Chondrocyte (in vitro differentiated cells): Measurements from ENCODE around the gene SMIM13. TPM values are rescaled to one million over a fixed set of nuclear protein-coding genes. Genes with fewer than 3 reads are reported as not detected.

Experiments
- DNase-seq: peaks from one replicate; pipeline ENCODE4 v3.0.0; 2021; ENCODE audit warnings: mixed read lengths, low spot score
- H3K27ac Mint-ChIP-seq: one replicate; pipeline ENCODE4 v1.8.0; 2021; ENCODE audit warnings: mild to moderate bottlenecking, moderate library complexity, mixed read lengths; ENCODE audit not compliant: unreplicated experiment
- H3K27me3 Mint-ChIP-seq: 2 replicates; pipeline ENCODE4 v1.8.0; 2021; ENCODE audit warnings: low read depth, mixed read lengths
- H3K36me3 Mint-ChIP-seq: 2 replicates; pipeline ENCODE4 v1.8.0; 2021; ENCODE audit warnings: low read depth, mixed read lengths
- H3K4me1 Mint-ChIP-seq: 2 replicates; pipeline ENCODE4 v1.8.0; 2021; ENCODE audit warnings: low read depth, mild to moderate bottlenecking, mixed read lengths
- H3K4me3 Mint-ChIP-seq: one replicate; pipeline ENCODE4 v1.8.0; 2021; ENCODE audit warnings: mild to moderate bottlenecking, moderate library complexity, mixed read lengths; ENCODE audit not compliant: unreplicated experiment
- H3K9me3 Mint-ChIP-seq: 2 replicates; pipeline ENCODE4 v1.8.0; 2021; ENCODE audit warnings: low read depth, mixed read lengths
- total RNA-seq: library from RNA; stranded (reverse); gene quantifications from 3 replicates; pipeline ENCODE4 v1.2.1, GENCODE V29; 2021
- TF ChIP-seq, protein P1 (sequence below): fragments of 200-600 bp; sonication (generic); IDR thresholded peaks from 2 replicates; pipeline ENCODE4 v1.5.0; 2021; ENCODE audit warnings: antibody characterized with exemption, mild to moderate bottlenecking, moderate library complexity

The SMIM13 gene
- total RNA-seq, 1 donor from 2014 or later: 20.9 TPM

DNA sequence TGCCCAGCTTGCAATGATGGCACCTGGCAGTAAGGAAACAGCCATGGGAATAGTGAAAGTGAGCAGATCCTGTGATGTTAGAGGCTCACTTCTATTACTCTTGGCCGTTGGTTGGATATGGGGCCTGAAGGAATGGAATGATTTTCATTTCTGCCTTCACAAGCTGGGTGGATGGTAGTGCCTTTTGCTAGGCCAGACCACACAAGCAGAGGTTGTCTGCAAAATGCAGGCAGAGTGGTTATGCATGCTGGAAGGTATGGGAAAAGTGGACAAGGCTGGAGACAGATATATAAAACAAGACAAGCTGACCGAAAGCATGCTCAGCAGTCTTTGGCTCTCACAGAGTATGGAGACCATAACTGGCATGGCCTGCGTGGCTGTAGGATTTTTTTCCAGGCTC lies 68.6 kb downstream of the SMIM13 start:
- H3K27ac Mint-ChIP-seq: no peak overlapping the region
- H3K4me3 Mint-ChIP-seq: no peak overlapping the region
- H3K27me3 Mint-ChIP-seq: no peaks in the 10 kb centered on the region
- DNase-seq: no peak
- peaks cover 5% of the 10 kb centered on the region for H3K9me3 Mint-ChIP-seq
- TF ChIP-seq, protein P1, sequence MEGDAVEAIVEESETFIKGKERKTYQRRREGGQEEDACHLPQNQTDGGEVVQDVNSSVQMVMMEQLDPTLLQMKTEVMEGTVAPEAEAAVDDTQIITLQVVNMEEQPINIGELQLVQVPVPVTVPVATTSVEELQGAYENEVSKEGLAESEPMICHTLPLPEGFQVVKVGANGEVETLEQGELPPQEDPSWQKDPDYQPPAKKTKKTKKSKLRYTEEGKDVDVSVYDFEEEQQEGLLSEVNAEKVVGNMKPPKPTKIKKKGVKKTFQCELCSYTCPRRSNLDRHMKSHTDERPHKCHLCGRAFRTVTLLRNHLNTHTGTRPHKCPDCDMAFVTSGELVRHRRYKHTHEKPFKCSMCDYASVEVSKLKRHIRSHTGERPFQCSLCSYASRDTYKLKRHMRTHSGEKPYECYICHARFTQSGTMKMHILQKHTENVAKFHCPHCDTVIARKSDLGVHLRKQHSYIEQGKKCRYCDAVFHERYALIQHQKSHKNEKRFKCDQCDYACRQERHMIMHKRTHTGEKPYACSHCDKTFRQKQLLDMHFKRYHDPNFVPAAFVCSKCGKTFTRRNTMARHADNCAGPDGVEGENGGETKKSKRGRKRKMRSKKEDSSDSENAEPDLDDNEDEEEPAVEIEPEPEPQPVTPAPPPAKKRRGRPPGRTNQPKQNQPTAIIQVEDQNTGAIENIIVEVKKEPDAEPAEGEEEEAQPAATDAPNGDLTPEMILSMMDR: no peak
- H3K36me3 Mint-ChIP-seq: no peaks in the 10 kb centered on the region
- H3K4me1 Mint-ChIP-seq: peaks cover 16% of the 10 kb centered on the region

DNA sequence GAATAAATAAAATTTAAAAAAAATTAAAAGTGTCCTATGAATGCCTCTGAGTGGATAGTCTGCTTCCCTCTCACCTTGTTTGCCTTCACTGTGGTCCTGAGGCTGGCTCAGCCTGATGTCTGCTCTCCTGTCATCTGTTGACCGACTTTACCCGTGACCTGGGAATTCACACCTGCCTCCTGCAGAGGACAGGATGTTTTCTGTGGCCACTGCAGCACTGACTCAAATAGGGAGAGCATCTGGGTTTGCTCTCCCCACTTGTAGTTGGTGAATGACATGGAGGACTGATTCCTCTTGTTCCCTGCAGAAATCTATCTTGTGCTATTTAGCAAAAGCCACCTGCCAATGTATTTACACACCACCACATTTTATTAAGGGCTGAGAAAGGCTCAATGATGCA lies 70.3 kb downstream of the SMIM13 start:
- H3K4me3 Mint-ChIP-seq: no peak overlapping the region
- no peaks in the 10 kb centered on the region for H3K27me3 Mint-ChIP-seq
- TF ChIP-seq, protein P1: no peak
- H3K9me3 Mint-ChIP-seq: peaks cover 5% of the 10 kb centered on the region
- H3K27ac Mint-ChIP-seq: no peak overlapping the region
- peaks cover 16% of the 10 kb centered on the region for H3K4me1 Mint-ChIP-seq
- H3K36me3 Mint-ChIP-seq: no peaks in the 10 kb centered on the region
- no peak for DNase-seq

DNA sequence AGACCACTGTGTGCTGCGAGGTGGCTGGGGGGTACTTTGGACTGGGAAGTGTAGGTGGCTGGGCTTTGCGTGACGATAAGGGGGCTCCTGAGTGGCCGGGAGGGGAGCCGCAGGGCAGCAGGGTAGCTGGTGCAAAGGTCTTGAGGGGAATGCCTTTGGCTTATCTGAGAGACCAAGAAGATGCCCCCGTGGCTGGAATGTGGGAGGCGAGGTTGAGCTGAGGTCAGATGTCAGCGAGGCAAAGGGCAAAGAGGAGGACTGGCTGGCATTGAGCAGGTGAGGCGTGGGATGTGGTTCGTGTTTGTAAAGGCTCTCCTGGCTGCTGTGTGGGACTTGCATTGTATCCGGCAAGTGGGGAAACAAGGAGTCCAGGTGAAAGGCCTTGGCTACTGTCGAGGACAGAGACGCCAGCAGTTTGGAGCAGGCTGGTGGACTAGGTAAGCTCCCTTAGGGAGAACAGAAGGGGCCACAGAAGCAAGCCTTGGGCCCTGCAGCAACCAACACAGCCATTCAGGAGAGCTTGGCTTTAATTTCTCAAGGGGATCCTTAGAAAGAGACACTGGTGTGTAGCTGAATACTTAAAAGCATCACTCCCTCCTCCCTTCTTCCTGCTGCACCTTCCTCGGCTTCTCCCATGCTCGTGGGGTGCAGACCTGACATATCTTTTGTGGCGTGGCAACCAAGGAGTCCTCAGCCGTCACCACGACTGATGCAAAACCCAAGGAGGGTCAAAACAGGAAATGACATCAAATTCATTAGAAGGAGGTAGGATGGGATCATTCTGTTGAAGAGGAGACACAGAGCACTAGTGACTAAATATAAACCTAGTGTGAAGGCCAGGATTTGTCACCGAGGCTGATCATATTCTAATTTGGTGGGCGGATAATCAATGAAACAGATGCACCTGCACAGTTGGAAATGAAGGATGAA lies 71.3 kb downstream of the SMIM13 start:
- no peak for DNase-seq
- peaks cover 16% of the 10 kb centered on the region for H3K4me1 Mint-ChIP-seq
- TF ChIP-seq, protein P1: no peak
- H3K4me3 Mint-ChIP-seq: no peak overlapping the region
- no peaks in the 10 kb centered on the region for H3K9me3 Mint-ChIP-seq
- no peak overlapping the region for H3K27ac Mint-ChIP-seq
- no peaks in the 10 kb centered on the region for H3K27me3 Mint-ChIP-seq
- no peaks in the 10 kb centered on the region for H3K36me3 Mint-ChIP-seq

DNA sequence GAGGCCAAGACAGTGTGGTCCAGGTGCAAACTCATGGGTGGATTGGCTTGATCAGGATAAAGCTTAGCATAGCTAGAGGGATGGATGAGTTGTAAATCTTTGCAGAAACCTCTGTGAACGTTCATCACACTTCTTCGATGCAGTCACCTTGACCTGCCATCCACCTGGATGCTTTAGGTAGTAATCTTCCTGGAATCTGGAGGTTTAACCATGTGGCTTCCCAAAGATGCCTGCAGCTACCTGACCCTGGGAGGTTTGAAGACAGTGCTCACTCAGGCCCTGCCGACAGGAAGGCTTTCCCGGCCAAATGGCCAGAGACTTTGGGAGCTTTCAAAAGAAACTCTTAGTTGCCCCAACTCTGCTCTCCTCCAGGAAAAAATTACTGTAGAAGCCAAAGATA lies 73.3 kb downstream of the SMIM13 start:
- no peak for DNase-seq

DNA sequence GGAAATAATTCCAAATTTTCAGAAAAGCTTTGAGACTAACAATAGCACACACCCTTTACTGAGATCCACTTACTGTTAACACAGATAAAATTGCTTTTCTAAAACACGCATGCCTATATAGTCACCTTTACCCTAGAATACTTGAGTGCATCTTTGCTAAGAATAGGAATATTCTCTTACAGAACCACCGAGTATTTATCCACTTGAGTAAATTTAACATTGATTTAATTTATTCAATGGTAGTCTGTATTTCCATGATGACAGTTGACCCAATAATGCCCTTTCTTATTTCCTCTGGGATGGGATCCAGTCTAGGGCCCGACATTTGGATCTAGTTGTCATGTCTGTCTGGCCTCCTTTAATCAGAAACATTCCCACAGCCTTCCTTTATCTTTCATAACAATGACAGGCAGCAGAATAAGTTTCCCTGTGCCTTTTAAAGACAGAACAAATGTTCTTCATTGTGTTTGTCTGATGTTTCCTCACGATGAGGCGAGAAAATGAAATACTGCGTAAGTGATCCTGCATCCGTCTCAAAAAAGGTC lies 74.5 kb downstream of the SMIM13 start:
- no peaks in the 10 kb centered on the region for H3K9me3 Mint-ChIP-seq
- H3K27ac Mint-ChIP-seq: no peak overlapping the region

More for the DNA sequence above, 73.3 kb downstream of the SMIM13 start:
- H3K27ac Mint-ChIP-seq: no peak overlapping the region
- no peaks in the 10 kb centered on the region for H3K27me3 Mint-ChIP-seq
- peaks cover 1% of the 10 kb centered on the region for H3K4me1 Mint-ChIP-seq
- H3K4me3 Mint-ChIP-seq: no peak overlapping the region
- TF ChIP-seq, protein P1: no peak
- H3K9me3 Mint-ChIP-seq: no peaks in the 10 kb centered on the region
- H3K36me3 Mint-ChIP-seq: no peaks in the 10 kb centered on the region

More for the DNA sequence above, 74.5 kb downstream of the SMIM13 start:
- no peaks in the 10 kb centered on the region for H3K36me3 Mint-ChIP-seq
- H3K27me3 Mint-ChIP-seq: no peaks in the 10 kb centered on the region
- TF ChIP-seq, protein P1: no peak
- no peak for DNase-seq
- peaks cover 9% of the 10 kb centered on the region for H3K4me1 Mint-ChIP-seq
- H3K4me3 Mint-ChIP-seq: no peak overlapping the region
